GM18861 (cell line): ENCODE data around the gene KRT73.

ENCODE experiments used
- ATAC-seq: cut with Tn5 transposase; IDR thresholded peaks from one replicate; pipeline ENCODE4 v1.9.1; 2021; ENCODE audit not compliant: unreplicated experiment

The KRT73 gene

DNA sequence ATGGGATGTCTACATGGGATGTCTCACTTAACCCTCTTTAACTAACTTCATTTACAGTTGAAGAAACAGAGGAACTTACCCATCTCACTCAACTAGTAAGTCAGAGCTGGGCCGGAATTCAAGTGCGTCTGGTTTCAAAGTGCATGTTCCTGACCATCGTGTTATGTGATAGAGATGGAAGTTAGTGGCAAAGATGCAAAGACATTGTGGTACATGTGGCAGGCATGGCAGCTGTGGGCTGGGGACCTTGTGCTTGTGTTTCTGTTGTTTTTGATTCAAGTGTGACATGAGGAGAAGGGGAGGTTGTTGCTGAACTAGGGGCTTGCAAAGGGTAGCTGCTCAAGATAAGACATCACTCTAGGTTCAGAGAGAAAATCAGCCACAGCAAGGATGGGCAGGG lies 42.4 kb downstream of the KRT73 start:
- no peak for ATAC-seq

DNA sequence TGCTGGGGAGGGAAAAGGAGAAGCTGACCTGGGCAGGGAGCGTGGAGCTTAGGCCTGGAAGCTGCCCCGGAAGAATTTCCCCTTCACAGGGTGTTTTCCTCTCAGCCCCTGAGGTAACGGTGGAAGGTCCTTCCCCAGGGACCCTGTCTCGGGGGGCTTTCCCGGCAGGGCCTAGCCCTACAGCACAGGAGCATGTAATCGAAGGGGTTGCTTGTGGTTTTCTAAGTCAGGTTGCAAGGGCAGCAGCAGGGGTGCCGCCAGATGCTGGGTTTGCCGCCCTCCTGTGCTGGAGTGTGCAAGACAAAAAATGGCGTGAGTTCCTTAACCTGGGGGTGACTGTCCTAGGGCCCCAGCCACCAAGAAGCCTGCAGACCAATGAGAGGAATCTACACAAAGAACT lies 43.1 kb downstream of the KRT73 start:
- no peak for ATAC-seq

DNA sequence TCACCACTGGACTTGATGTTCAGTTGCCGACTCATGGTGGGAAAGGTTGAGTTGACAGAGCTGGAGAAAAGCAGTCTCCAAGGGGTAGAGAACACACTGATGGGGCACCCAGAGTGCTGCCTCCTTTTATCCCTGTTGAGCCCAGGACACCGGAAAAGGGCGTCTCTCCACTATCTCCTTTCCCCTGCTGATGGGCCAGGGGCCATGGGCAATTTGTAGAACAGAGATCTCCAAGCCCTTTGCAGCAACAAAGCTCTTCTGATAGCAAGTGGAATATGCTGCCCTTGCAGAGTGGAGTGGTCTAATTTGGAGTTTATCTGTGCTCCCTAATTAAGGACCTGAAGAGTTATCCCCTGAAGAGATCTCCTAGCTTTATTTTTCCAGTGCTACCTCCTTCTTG lies 44.6 kb downstream of the KRT73 start, which contains the start of gene KRT74:
Gene KRT74, minus strand, starts transcription at position 101 of the 400 bp plus-strand sequence. Its CDS starts 66 bp downstream, at position 35.
- ATAC-seq = no peak

DNA sequence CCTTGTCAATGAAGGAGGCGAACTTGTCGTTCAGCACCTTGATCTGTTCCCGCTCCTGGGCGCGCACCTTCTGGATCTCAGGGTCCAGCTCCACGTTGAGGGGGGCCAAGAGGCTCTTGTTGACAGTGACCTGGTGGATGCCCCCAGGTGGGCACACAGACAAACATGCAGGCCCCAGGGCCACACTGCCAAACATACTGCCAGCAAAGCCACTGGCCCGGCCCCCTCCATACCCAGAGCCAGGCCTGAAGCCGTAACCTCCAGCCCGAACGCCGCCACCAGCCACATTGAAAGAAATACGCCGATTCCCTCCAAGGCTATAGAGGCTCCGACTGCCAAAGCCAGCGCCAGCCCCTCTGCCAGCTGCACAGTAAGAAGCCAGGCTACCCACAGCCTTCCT lies 45.1 kb downstream of the KRT73 start:
- ATAC-seq = no peak

DNA sequence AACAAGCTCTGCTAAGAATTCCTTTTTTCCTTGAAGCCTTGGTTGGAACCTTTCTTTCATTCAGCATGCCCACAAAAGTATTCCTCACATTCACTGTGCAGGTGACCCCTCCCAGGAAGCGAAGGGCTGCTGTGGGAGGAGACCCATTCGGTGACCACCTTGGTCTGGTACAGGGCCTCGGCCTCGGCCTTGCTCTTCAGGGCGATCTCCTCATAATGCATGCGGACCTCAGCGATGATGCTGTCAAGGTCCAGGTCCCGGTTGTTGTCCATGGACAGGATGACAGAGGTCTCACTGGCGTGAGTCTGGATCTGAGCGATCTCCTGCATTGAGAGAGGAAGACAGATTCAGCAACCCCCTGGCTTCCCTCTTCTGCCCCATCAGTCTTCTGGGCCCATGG lies 47.8 kb downstream of the KRT73 start:
- ATAC-seq = no peak

DNA sequence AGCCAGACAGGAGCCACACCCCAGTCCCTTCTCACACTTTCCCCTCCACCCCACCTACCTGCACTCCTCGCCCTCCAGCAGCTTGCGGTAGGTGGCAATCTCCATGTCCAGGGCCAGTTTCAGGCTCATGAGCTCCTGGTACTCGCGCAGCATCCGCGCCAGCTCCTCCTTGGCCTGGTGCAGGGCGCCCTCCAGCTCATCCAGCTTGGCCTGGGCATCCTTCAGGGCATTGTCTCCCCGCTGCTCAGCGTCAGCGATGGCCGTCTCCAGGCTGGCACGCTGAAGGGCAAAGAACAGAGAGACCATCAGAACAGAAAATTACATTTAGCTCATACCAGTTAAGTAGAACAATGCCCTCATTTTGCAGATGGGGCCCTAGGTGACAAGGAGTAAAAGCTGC lies 50.2 kb downstream of the KRT73 start:
- ATAC-seq = no peak

DNA sequence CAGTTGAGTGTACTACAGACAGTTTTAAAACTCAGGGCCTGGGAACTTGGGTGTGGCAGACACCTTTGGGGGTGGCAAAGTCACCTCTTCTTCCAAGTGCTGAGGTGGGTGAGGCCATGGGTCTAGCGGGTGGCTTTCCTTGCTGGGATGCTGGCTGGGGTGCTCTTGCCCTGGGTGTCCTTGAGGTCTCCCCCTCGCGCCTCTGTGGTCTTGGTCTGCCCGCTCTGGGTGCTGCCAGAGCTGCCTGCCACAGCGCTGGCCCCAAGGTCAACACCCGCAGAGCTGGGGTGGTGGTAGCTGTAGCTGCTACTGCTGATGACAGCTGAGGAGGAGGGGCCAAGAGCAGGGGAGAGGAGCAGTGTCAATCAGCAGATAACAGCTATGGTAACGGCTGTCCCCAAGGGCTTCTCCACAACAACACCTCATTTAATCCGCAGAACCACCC lies 51.5 kb downstream of the KRT73 start:
- no peak for ATAC-seq

DNA sequence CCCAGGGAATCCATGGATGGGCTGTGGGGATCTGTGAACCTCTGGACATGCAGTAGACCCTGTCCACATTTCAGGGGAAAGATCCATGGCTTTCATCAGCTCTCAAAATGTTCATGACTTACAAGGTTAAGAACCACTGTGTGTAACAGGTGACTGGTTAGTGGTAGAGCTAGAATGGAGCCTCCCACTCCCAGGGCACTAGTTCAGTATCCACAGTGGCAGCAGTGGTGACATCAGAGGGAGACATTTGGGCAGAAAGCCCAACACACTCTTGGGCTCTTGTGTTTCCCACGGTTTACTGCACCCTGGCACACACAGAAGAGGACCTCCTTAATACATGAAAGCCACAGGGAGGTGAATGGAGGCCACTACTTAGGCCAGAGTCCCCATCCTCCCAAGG lies 53.8 kb downstream of the KRT73 start:
- no peak for ATAC-seq

DNA sequence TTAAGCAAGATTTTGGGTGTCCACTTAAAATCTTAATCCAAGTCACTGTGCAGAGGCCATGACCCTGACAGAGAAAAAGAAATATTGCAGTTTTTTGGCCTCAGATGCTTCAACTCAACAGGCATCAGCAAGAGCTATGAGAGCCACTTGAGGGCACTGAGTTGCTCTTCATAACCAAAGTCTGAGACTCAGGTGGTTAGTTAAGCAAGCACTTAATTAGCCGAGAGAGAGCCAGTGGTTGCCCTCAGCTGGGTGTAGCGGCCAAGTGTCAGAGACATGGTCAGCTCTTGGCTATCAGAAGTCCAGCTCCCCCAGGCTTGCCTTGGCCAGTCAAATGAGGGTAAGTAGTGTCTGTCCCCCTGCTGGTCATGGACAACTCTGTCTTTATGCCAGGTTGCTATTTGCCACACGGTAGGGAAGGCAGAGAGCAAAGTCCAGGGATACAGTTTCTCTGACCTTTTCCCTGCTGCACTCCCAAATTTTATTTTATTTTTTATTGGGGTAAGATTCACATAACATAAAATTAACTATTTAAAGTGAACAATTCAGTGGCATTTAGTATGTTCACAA lies 56.4 kb downstream of the KRT73 start:
- ATAC-seq = no peak

DNA sequence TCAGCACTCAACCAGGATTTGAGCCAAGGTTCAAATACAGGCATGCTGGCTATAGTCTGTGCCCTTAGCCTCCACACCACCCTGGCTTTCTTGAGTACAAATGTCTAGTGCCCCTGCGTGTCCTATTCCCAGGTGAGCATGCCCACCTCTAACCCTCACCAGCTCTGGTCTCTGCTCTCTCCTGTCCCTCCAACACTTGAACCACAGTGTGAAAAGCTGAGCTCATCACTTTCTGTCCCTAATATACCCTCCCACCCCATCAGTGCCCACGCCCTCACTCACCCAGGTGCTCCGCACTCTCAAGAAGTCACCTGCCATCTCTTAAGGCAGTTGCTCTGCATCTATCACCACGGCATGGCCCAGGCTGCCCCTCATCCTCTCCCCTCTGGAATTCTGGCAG lies 58.4 kb downstream of the KRT73 start:
- no peak for ATAC-seq

DNA sequence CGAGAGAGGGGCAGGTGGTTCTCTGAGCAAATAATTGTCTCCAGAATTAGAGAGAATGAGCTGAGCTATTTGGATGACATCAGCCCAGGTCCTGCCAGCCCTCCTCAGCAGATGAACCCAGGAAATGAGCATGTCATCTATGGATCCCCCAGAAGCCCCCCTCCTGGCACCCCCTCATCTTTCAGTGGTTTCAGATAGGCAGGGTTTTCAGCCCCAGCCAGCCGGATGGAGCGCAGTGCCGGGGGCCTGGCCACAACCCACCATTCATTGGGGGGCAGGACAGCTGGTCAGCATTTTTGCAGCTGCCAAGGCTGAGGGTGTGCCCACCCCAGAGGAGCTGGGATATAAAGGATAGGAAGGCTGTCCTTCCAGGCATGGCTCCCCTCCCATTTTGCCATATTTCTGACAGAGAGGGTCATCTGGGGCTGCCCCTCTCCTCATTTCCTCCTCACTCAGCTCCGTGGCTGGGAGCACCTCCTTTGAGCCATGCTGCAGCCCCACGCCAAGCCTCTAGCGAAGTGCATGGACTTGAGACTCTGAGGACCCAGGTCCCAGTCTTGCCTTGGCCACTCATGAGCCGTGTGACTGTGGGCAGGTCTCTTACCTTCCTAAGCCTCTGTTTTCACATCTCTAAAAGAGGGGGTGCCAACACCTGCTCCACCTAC lies 59.4 kb downstream of the KRT73 start:
- ATAC-seq = no peak
